Neural cell (in vitro differentiated cells): ENCODE results near the gene ITM2A. TPM values are rescaled to one million over a fixed set of nuclear protein-coding genes. Genes with fewer than 3 reads are reported as not detected.

ENCODE experiments used
- H2AFZ ChIP-seq: fragments of 200-600, 300-800 bp; sonication (generic), shearing (Covaris generic); 2 replicates; pipeline ENCODE4 v1.6.0; 2014; ENCODE audit warnings: low read depth, mild to moderate bottlenecking, antibody characterized with exemption, low read length, moderate library complexity
- H3F3A ChIP-seq: fragments of 200-600 bp; shearing (Covaris generic); 2 replicates; pipeline ENCODE4 v1.6.1; 2016; ENCODE audit warnings: mild to moderate bottlenecking, moderate library complexity, mixed read lengths, antibody characterized with exemption, low read length; ENCODE audit not compliant: insufficient read depth, poor library complexity, severe bottlenecking
- H3K27ac ChIP-seq: fragments of 200-600, 300-800 bp; sonication (generic), shearing (Covaris generic); 2 replicates; pipeline ENCODE4 v1.5.1; 2014; ENCODE audit warnings: mild to moderate bottlenecking, low read length, moderate library complexity
- H3K27me3 ChIP-seq: fragments of 300-800, 200-600 bp; sonication (generic), shearing (Covaris generic); 2 replicates; pipeline ENCODE4 v1.6.0; 2014; ENCODE audit warnings: mild to moderate bottlenecking, low read depth, low read length, moderate library complexity; ENCODE audit not compliant: insufficient read depth
- H3K36me3 ChIP-seq: fragments of 300-800, 200-600 bp; sonication (generic), shearing (Covaris generic); 2 replicates; pipeline ENCODE4 v1.5.1; 2014; ENCODE audit warnings: mild to moderate bottlenecking, antibody characterized with exemption, low read length, moderate library complexity; ENCODE audit not compliant: insufficient read depth
- H3K4me2 ChIP-seq: fragments of 300-800, 200-600 bp; sonication (generic), shearing (Covaris generic); 2 replicates; pipeline ENCODE4 v1.6.0; 2014; ENCODE audit warnings: mild to moderate bottlenecking, low read length
- H3K4me3 ChIP-seq: fragments of 300-800, 200-600 bp; sonication (generic), shearing (Covaris generic); 2 replicates; pipeline ENCODE4 v1.5.1; 2014; ENCODE audit warnings: mild to moderate bottlenecking, low read length, moderate library complexity
- H3K79me2 ChIP-seq: fragments of 200-600 bp; shearing (Covaris generic); replicated peaks from 2 replicates; pipeline ENCODE4 v1.6.0; 2014; ENCODE audit warnings: mild to moderate bottlenecking, low read length, moderate library complexity; ENCODE audit not compliant: insufficient read depth
- H3K9ac ChIP-seq: fragments of 300-800, 200-600 bp; sonication (generic), shearing (Covaris generic); 2 replicates; pipeline ENCODE4 v1.6.1; 2016; ENCODE audit warnings: mild to moderate bottlenecking, low read length, mixed read lengths
- H3K9me2 ChIP-seq: fragments of 200-600 bp; shearing (Covaris generic); 2 replicates; pipeline ENCODE4 v1.6.1; 2016; ENCODE audit warnings: mild to moderate bottlenecking, low read length, mixed read lengths; ENCODE audit not compliant: insufficient read depth
- H3K9me3 ChIP-seq: fragments of 200-600, 300-800 bp; sonication (generic), shearing (Covaris generic); 2 replicates; pipeline ENCODE4 v1.6.1; 2016; ENCODE audit warnings: mild to moderate bottlenecking, mixed run types, low read length, moderate library complexity, mixed read lengths
- H4K20me1 ChIP-seq: fragments of 200-600 bp; shearing (Covaris generic); 2 replicates; pipeline ENCODE4 v1.6.1; 2016; ENCODE audit warnings: mild to moderate bottlenecking, mixed run types; ENCODE audit not compliant: insufficient read depth
- EP300 ChIP-seq: fragments of 450-650 bp; conservative IDR thresholded peaks from 2 replicates; pipeline ENCODE4 v1.6.1; 2014; ENCODE audit warnings: antibody characterized with exemption, mild to moderate bottlenecking, moderate library complexity; ENCODE audit not compliant: poor library complexity, severe bottlenecking
- EZH2 ChIP-seq: fragments of 200-600, 300-800 bp; shearing (Covaris generic), sonication (generic); IDR thresholded peaks from 2 replicates; pipeline ENCODE4 v1.6.1; 2014; ENCODE audit warnings: antibody characterized with exemption, low read length, borderline replicate concordance, mild to moderate bottlenecking; ENCODE audit not compliant: insufficient read depth, poor library complexity, severe bottlenecking
- MXI1 ChIP-seq: fragments of 450-650 bp; conservative IDR thresholded peaks from 2 replicates; pipeline ENCODE4 v1.6.1; 2014; ENCODE audit warnings: antibody characterized with exemption, mild to moderate bottlenecking; ENCODE audit not compliant: poor library complexity, severe bottlenecking
- POLR2AphosphoS5 ChIP-seq: IDR thresholded peaks from 2 replicates; pipeline ENCODE4 v1.6.1; 2012
- RAD21 ChIP-seq: fragments of 450-650 bp; conservative IDR thresholded peaks from 2 replicates; pipeline ENCODE4 v1.6.1; 2014; ENCODE audit warnings: antibody characterized with exemption, mild to moderate bottlenecking, moderate library complexity
- SMC3 ChIP-seq: fragments of 450-650 bp; conservative IDR thresholded peaks from 2 replicates; pipeline ENCODE4 v1.6.1; 2014; ENCODE audit warnings: antibody characterized with exemption, mild to moderate bottlenecking, moderate library complexity; ENCODE audit not compliant: poor library complexity
- TAF1 ChIP-seq: IDR thresholded peaks from 2 replicates; pipeline ENCODE4 v1.6.1; 2012; ENCODE audit warnings: low read depth
- polyA plus RNA-seq: library from polyadenylated mRNA; depleted of rRNA; stranded (reverse); fragments of >200 nt; gene quantifications from 2 replicates; pipeline ENCODE4 v1.2.3, GENCODE V29; 2014
- TF ChIP-seq, protein P1 (sequence below): IDR thresholded peaks from 2 replicates; pipeline ENCODE4 v1.6.1; 2012; ENCODE audit warnings: borderline replicate concordance
- TF ChIP-seq, protein P2 (sequence below): fragments of 450-650 bp; IDR thresholded peaks from 2 replicates; pipeline ENCODE4 v1.5.1; 2014; ENCODE audit warnings: antibody characterized with exemption, mild to moderate bottlenecking, moderate library complexity; ENCODE audit not compliant: poor library complexity, severe bottlenecking

The ITM2A gene
- polyA plus RNA-seq, 1 donor from 2014 or later = not detected

- Histone ChIP-seq H3K9me2 (no peaks in the 10 kb centered on the region), H3K4me2 (no peak overlapping the region), H3K4me3 (no peak overlapping the region), H3K9me3 (no peaks in the 10 kb centered on the region), H4K20me1 (no peaks in the 10 kb centered on the region), H3K9ac (no peak overlapping the region), H3K36me3 (no peaks in the 10 kb centered on the region), H2AFZ (no peak overlapping the region), H3K79me2 (no peaks in the 10 kb centered on the region), H3K27ac (no peak overlapping the region), H3K27me3 (no peaks in the 10 kb centered on the region), H3F3A (no peaks in the 10 kb centered on the region)
- TF ChIP-seq SMC3 (no peak), POLR2AphosphoS5 (no peak), EZH2 (no peak), RAD21 (no peak), EP300 (no peak), TAF1 (no peak), MXI1 (no peak)
- TF ChIP-seq, protein P1, sequence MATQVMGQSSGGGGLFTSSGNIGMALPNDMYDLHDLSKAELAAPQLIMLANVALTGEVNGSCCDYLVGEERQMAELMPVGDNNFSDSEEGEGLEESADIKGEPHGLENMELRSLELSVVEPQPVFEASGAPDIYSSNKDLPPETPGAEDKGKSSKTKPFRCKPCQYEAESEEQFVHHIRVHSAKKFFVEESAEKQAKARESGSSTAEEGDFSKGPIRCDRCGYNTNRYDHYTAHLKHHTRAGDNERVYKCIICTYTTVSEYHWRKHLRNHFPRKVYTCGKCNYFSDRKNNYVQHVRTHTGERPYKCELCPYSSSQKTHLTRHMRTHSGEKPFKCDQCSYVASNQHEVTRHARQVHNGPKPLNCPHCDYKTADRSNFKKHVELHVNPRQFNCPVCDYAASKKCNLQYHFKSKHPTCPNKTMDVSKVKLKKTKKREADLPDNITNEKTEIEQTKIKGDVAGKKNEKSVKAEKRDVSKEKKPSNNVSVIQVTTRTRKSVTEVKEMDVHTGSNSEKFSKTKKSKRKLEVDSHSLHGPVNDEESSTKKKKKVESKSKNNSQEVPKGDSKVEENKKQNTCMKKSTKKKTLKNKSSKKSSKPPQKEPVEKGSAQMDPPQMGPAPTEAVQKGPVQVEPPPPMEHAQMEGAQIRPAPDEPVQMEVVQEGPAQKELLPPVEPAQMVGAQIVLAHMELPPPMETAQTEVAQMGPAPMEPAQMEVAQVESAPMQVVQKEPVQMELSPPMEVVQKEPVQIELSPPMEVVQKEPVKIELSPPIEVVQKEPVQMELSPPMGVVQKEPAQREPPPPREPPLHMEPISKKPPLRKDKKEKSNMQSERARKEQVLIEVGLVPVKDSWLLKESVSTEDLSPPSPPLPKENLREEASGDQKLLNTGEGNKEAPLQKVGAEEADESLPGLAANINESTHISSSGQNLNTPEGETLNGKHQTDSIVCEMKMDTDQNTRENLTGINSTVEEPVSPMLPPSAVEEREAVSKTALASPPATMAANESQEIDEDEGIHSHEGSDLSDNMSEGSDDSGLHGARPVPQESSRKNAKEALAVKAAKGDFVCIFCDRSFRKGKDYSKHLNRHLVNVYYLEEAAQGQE = no peak
- TF ChIP-seq, protein P2, sequence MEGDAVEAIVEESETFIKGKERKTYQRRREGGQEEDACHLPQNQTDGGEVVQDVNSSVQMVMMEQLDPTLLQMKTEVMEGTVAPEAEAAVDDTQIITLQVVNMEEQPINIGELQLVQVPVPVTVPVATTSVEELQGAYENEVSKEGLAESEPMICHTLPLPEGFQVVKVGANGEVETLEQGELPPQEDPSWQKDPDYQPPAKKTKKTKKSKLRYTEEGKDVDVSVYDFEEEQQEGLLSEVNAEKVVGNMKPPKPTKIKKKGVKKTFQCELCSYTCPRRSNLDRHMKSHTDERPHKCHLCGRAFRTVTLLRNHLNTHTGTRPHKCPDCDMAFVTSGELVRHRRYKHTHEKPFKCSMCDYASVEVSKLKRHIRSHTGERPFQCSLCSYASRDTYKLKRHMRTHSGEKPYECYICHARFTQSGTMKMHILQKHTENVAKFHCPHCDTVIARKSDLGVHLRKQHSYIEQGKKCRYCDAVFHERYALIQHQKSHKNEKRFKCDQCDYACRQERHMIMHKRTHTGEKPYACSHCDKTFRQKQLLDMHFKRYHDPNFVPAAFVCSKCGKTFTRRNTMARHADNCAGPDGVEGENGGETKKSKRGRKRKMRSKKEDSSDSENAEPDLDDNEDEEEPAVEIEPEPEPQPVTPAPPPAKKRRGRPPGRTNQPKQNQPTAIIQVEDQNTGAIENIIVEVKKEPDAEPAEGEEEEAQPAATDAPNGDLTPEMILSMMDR = no peak
Observed at GRCh38 chrX:79409657-79410056, 42.5 kb upstream of the ITM2A start.

- Histone ChIP-seq H2AFZ (no peak overlapping the region), H3K9me2 (no peaks in the 10 kb centered on the region), H3K4me3 (no peak overlapping the region), H3F3A (no peaks in the 10 kb centered on the region), H3K27me3 (no peaks in the 10 kb centered on the region), H3K4me2 (no peak overlapping the region), H3K9me3 (no peaks in the 10 kb centered on the region), H3K36me3 (no peaks in the 10 kb centered on the region), H4K20me1 (no peaks in the 10 kb centered on the region), H3K27ac (no peak overlapping the region), H3K79me2 (no peaks in the 10 kb centered on the region), H3K9ac (no peak overlapping the region)
- no peak for TF ChIP-seq MXI1
- TF ChIP-seq POLR2AphosphoS5 = no peak
- no peak for TF ChIP-seq RAD21
- no peak for TF ChIP-seq SMC3
- TF ChIP-seq EP300 = no peak
- TF ChIP-seq TAF1 = no peak
- TF ChIP-seq EZH2 = no peak
- TF ChIP-seq, protein P2 = no peak
- TF ChIP-seq, protein P1 = no peak
Observed at GRCh38 chrX:79408623-79409322, 41.6 kb upstream of the ITM2A start.
